CD14-positive monocyte (primary cell): ENCODE measurements around the gene FAM83D. TPM values are rescaled to one million over a fixed set of nuclear protein-coding genes. Genes with fewer than 3 reads are reported as not detected.

ENCODE experiments used
- DNase-seq, 3 donors: peaks; one replicate each; pipeline ENCODE4 v3.0.0-alpha.2; 2011 to 2022
- H2AFZ ChIP-seq: 2 replicates; pipeline ENCODE4 v1.6.0; 2012; ENCODE audit warnings: mild to moderate bottlenecking, low read depth, low read length, inconsistent platforms; ENCODE audit not compliant: insufficient read depth, poor library complexity, severe bottlenecking
- H3K27ac ChIP-seq, 2 donors: 1 replicate in 1 of 2; 2 replicates in 1 of 2; pipeline ENCODE4 v1.5.1; 2012 to 2013; ENCODE audit warnings: low read length in 2 of 2, control low read depth in 1 of 2, inconsistent platforms in 1 of 2, low read depth in 1 of 2, mild to moderate bottlenecking in 1 of 2
- H3K27me3 ChIP-seq, 2 donors: one replicate each; pipeline versions ENCODE4 v1.6.0 to v1.6.1; 2011 to 2013; ENCODE audit warnings: low read length in 2 of 2; ENCODE audit not compliant: control insufficient read depth in 2 of 2, insufficient read depth in 2 of 2
- H3K36me3 ChIP-seq, 2 donors: replicated peaks in 1 of 2; 1 replicate in 1 of 2; 2 replicates in 1 of 2; pipeline versions ENCODE4 v1.5.1 to v1.6.1; 2012 to 2013; ENCODE audit warnings: low read length in 2 of 2, control low read depth in 1 of 2, inconsistent platforms in 1 of 2, mild to moderate bottlenecking in 1 of 2; ENCODE audit not compliant: insufficient read depth in 2 of 2, control insufficient read depth in 1 of 2
- H3K4me1 ChIP-seq, 2 donors: 1 replicate in 1 of 2; 2 replicates in 1 of 2; pipeline versions ENCODE4 v1.5.1 to v1.6.1; 2012 to 2013; ENCODE audit warnings: low read length in 2 of 2, control low read depth in 1 of 2, inconsistent platforms in 1 of 2, mild to moderate bottlenecking in 1 of 2, moderate library complexity in 1 of 2; ENCODE audit not compliant: insufficient read depth in 2 of 2, control insufficient read depth in 1 of 2
- H3K4me2 ChIP-seq: replicated peaks from 2 replicates; pipeline ENCODE3; 2012; ENCODE audit warnings: low read length, moderate library complexity, mild to moderate bottlenecking; ENCODE audit not compliant: poor library complexity, severe bottlenecking; ENCODE audit errors: extremely low read depth
- H3K4me3 ChIP-seq, 3 experiments: fragments of 200-600 bp in 1 of 3; sonication (generic) in 1 of 3; replicated peaks in 1 of 3; 1 replicate in 2 of 3; 2 replicates in 1 of 3; pipeline ENCODE4 v1.5.1; 2011 to 2013; ENCODE audit warnings: low read length in 3 of 3, mild to moderate bottlenecking in 3 of 3, control low read depth in 2 of 3, low read depth in 2 of 3, inconsistent platforms in 1 of 3, moderate library complexity in 1 of 3
- H3K79me2 ChIP-seq: 2 replicates; pipeline ENCODE4 v1.6.0; 2012; ENCODE audit warnings: mild to moderate bottlenecking, control low read depth, inconsistent platforms, low read length, moderate library complexity; ENCODE audit not compliant: insufficient read depth
- H3K9ac ChIP-seq: 2 replicates; pipeline ENCODE4 v1.6.0; 2017; ENCODE audit warnings: low read length, mild to moderate bottlenecking; ENCODE audit not compliant: insufficient read depth, poor library complexity, severe bottlenecking
- H3K9me3 ChIP-seq, 2 donors: replicated peaks in 1 of 2; 1 replicate in 1 of 2; 2 replicates in 1 of 2; pipeline versions ENCODE4 v1.5.1 to v1.6.1; 2012 to 2013; ENCODE audit warnings: low read length in 2 of 2, control low read depth in 1 of 2; ENCODE audit not compliant: control insufficient read depth in 1 of 2, insufficient read depth in 1 of 2
- H4K20me1 ChIP-seq: 2 replicates; pipeline ENCODE4 v1.6.0; 2012; ENCODE audit warnings: mild to moderate bottlenecking, low read length, control low read depth, moderate library complexity; ENCODE audit not compliant: insufficient read depth
- H3K27ac Mint-ChIP-seq, 7 donors: one replicate each; pipeline ENCODE4 v1.8.0; 2020; ENCODE audit warnings: mild to moderate bottlenecking in 7 of 7, mixed read lengths in 7 of 7, moderate library complexity in 6 of 7, inconsistent platforms in 2 of 7
- H3K27me3 Mint-ChIP-seq, 3 donors: one replicate each; pipeline ENCODE4 v1.8.0; 2021 to 2022; ENCODE audit warnings: low read depth in 3 of 3, mild to moderate bottlenecking in 3 of 3, mixed read lengths in 3 of 3, moderate library complexity in 3 of 3, inconsistent platforms in 1 of 3
- H3K36me3 Mint-ChIP-seq, 2 donors: one replicate each; pipeline ENCODE4 v1.8.0; 2020; ENCODE audit warnings: mixed read lengths in 2 of 2, inconsistent platforms in 1 of 2, mild to moderate bottlenecking in 1 of 2
- H3K4me1 Mint-ChIP-seq: one replicate; pipeline ENCODE4 v1.8.0; 2020; ENCODE audit warnings: mild to moderate bottlenecking, mixed read lengths
- H3K4me3 Mint-ChIP-seq, 2 donors: one replicate each; pipeline ENCODE4 v1.8.0; 2020; ENCODE audit warnings: mild to moderate bottlenecking in 2 of 2, mixed read lengths in 2 of 2, moderate library complexity in 1 of 2
- H3K9me3 Mint-ChIP-seq, 7 donors: one replicate each; pipeline ENCODE4 v1.8.0; 2020 to 2022; ENCODE audit warnings: mixed read lengths in 7 of 7, mild to moderate bottlenecking in 6 of 7, moderate library complexity in 6 of 7, inconsistent platforms in 2 of 7
- CTCF ChIP-seq: fragments of 200-600 bp; IDR thresholded peaks from one replicate; pipeline ENCODE4 v1.8.0; 2022; ENCODE audit warnings: antibody characterized with exemption, mild to moderate bottlenecking
- WGBS: methylation state at CpG from one replicate; pipeline ENCODE4 v1.1.5; 2013; ENCODE audit warnings: missing lambda C conversion rate; ENCODE audit not compliant: insufficient coverage; 5-methylcytosine and 5-hydroxymethylcytosine counted together
- intact Hi-C, 2 donors: fragments of 100-400 bp; cut with micrococcal nuclease; formaldehyde crosslinking; loops; one replicate each; pipeline versions ENCODE4 v1.15.0 to v1.15.1; 2023
- polyA plus RNA-seq, 3 donors: library from polyadenylated mRNA; depleted of rRNA in 1 of 3; unstranded in 2 of 3; stranded (reverse) in 1 of 3; fragments of 300-500 nt in 2 of 3; fragments of >200 nt in 1 of 3; fragmentation: Illumina TruSeq in 2 of 3; gene quantifications; 1 replicate in 2 of 3; 2 replicates in 1 of 3; pipeline ENCODE4 v1.2.3, GENCODE V29; 2012 to 2021

FAM83D gene
- polyA plus RNA-seq, 3 donors, result 0.09 to 0.15 TPM; not detected in 1

GRCh38 chr20:38962928-38963401, 36.7 kb downstream of the FAM83D start:
- H3K79me2 ChIP-seq, result peaks cover 55% of the 10 kb centered on the region
- intact Hi-C loops, result loop anchor here (2.0 to 5.0 kb wide), 2 partner anchors 36 kb away; partner anchors contain the start of gene FAM83D (in 2 of the 2)
- Mint-ChIP-seq H3K4me3 (peak overlapping the region; percentile 90 to 94), H3K27ac (peak overlapping the region; percentile 89 to 95 (median 92)), H3K36me3 (peaks cover 12 to 20% of the 10 kb centered on the region in 2 donors), H3K27me3 (no peaks in the 10 kb centered on the region), H3K4me1 (peaks cover 15% of the 10 kb centered on the region), H3K9me3 (no peaks in the 10 kb centered on the region)
- H3K27ac ChIP-seq, result peak overlapping the region; percentile 71 to 95
- no peaks in the 10 kb centered on the region for H3K9me3 ChIP-seq
- H3K4me1 ChIP-seq, result peaks cover 14 to 23% of the 10 kb centered on the region in 2 donors
- no peaks in the 10 kb centered on the region for H3K27me3 ChIP-seq
- peak; percentile 7 to 38 (median 19) for DNase-seq
- H4K20me1 ChIP-seq, result peaks cover 15% of the 10 kb centered on the region
- peaks cover 2 to 27% of the 10 kb centered on the region in 2 donors for H3K36me3 ChIP-seq
- no CpG with 5 or more reads among the region's 5 CpGs for WGBS
- H3K4me2 ChIP-seq, result peak overlapping the region; percentile 99
- peak overlapping the region; percentile 100 for H2AFZ ChIP-seq
- peak overlapping the region; percentile 93 for H3K9ac ChIP-seq
- TF ChIP-seq CTCF, result no peak
- peak overlapping the region; percentile 75 to 99 (median 91) for H3K4me3 ChIP-seq

- no peak overlapping the region for H3K9ac ChIP-seq
- peaks cover 57% of the 10 kb centered on the region for H3K79me2 ChIP-seq
- intact Hi-C loops, result loop anchor here (2.0 to 5.0 kb wide), 2 partner anchors 36 to 37 kb away; partner anchors contain the start of gene FAM83D (in 2 of the 2)
Observed at GRCh38 chr20:38963745-38964144, 37.5 kb downstream of the FAM83D start.

More at GRCh38 chr20:38963745-38964144, 37.5 kb downstream of the FAM83D start:
- H3K27ac Mint-ChIP-seq, result no peak overlapping the region
- peaks cover 15% of the 10 kb centered on the region for H3K4me1 Mint-ChIP-seq
- H3K27ac ChIP-seq, result no peak overlapping the region
- no peak for TF ChIP-seq CTCF
- no peak overlapping the region for H3K4me3 ChIP-seq
- no peaks in the 10 kb centered on the region for H3K9me3 ChIP-seq
- H3K27me3 Mint-ChIP-seq, result no peaks in the 10 kb centered on the region
- no peaks in the 10 kb centered on the region for H3K9me3 Mint-ChIP-seq
- peak overlapping the region; percentile 99 for H3K4me2 ChIP-seq
- no peak for DNase-seq
- no peak overlapping the region for H2AFZ ChIP-seq
- no peaks in the 10 kb centered on the region for H3K27me3 ChIP-seq
- peaks cover 14 to 25% of the 10 kb centered on the region in 2 donors for H3K36me3 Mint-ChIP-seq
- H3K4me1 ChIP-seq, result peaks cover 14 to 23% of the 10 kb centered on the region in 2 donors
- H4K20me1 ChIP-seq, result peaks cover 21% of the 10 kb centered on the region
- H3K4me3 Mint-ChIP-seq, result no peak overlapping the region
- H3K36me3 ChIP-seq, result peaks cover 9 to 34% of the 10 kb centered on the region in 2 donors
